ENCODE results near the gene ZP2.

DNA sequence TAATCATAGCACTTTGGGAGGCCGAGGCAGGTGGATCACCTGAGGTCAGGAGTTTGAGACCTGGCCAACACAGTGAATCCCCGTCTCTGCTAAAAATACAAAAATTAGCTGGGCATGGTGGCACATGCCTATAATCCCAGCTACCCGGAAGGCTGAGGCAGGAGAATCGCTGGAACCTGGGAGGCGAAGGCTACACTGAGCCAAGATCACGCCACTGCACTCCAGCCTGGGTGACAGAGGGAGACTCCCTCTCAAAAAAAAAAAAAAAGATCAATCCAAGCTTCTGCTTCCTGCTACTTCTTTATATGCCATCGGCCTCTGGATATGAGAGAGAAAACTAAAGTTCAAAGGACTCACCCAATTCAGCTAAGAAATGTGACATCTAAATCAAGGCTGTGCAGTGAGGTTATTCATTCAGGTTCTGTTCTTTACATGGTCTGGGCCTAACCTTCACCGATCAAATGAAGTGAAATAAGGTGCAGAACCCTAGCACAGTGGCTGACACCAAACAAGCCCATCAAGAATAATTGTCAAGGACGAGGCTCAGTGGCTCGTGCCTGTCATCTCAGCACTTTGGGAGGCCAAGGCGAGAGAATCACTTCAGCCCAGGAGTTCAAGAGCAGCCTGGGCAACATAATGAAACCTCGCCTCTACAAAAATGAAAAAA is 25.6 kb downstream of the ZP2 start:
- TF ChIP-seq POLR2A (IDR thresholded peaks at IDR 0.05; ENCODE audit: low read depth, low read length), result no peak
- no peak for TF ChIP-seq POLR2AphosphoS5 (IDR thresholded peaks at IDR 0.05; ENCODE audit: low read depth, low read length)

Data from GM12892 (cell line).